RWPE1 (cell line): Measurements from ENCODE around the gene RAB28.

ENCODE experiments used
- CTCF ChIA-PET: fragments of 350-600 bp; sonication (Branson Sonifier 250); formaldehyde crosslinking; extraction: SDS; loops from one replicate; lab custom pipeline; 2021; lab: Yijun Ruan, JAX
- POLR2A ChIA-PET: fragments of 400-600 bp; formaldehyde crosslinking; extraction: SDS; loops from one replicate; lab custom pipeline; 2020; ENCODE audit warnings: antibody characterized with exemption; ENCODE audit not compliant: low non-redundant PET; lab: Yijun Ruan, JAX
- DNase-seq: peaks from one replicate; pipeline ENCODE4 v3.0.0; 2012; ENCODE audit warnings: low spot score
- H3K27ac ChIP-seq: fragments of 450-650 bp; 2 replicates; pipeline ENCODE4 v1.5.1; 2017
- TF ChIP-seq, protein P1 (sequence below): fragments of 450-650 bp; conservative IDR thresholded peaks from 2 replicates; pipeline ENCODE4 v1.5.1; 2017; ENCODE audit warnings: low read depth, mild to moderate bottlenecking

RAB28 gene

DNA sequence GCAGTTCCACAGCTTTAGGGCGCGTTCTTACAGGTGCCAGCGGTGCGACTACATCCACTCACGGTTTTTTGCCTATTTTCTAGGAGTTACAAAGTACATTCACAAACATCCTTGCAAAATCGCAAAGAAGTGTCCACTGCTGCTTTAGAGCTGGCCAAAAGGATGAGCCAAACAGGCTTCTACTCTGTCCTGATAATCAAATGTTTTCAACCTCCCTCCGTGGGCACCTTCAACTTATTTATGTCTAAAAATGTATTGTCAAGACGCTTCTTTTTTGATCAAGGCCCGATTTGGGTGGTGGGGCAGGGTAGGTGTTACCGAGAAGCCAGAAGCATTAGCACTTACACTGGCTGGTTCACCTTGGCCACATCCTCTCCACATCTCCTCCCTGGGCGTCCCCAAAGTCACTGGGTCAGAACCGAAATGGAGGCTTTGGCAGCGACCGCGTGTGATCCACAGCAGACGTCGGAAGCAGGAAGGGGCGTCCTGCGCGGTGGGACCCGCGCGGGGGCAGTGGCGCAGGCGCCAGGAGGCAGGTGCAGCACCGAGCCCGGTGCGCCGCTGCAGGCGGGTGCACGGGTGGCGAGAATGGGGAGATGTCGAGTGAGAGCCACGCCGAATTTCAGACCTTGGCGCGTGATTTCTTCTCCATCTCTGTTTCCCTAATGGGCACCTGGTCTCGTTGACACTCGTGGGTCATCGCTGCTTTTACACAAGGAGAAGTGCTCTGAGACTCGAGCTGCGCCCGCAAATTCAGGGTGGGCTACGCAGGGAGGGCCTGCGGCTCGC, 43.2 kb upstream of the RAB28 start:
- CTCF ChIA-PET = interaction anchor here (0.7 kb wide), 1 partner anchor 57 kb away, joined by 3 read pairs; no protein-coding TSS in a partner anchor
- no peak overlapping the region for H3K27ac ChIP-seq
- POLR2A ChIA-PET = no interaction called here
- TF ChIP-seq, protein P1, sequence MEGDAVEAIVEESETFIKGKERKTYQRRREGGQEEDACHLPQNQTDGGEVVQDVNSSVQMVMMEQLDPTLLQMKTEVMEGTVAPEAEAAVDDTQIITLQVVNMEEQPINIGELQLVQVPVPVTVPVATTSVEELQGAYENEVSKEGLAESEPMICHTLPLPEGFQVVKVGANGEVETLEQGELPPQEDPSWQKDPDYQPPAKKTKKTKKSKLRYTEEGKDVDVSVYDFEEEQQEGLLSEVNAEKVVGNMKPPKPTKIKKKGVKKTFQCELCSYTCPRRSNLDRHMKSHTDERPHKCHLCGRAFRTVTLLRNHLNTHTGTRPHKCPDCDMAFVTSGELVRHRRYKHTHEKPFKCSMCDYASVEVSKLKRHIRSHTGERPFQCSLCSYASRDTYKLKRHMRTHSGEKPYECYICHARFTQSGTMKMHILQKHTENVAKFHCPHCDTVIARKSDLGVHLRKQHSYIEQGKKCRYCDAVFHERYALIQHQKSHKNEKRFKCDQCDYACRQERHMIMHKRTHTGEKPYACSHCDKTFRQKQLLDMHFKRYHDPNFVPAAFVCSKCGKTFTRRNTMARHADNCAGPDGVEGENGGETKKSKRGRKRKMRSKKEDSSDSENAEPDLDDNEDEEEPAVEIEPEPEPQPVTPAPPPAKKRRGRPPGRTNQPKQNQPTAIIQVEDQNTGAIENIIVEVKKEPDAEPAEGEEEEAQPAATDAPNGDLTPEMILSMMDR = no peak
- no peak for DNase-seq

DNA sequence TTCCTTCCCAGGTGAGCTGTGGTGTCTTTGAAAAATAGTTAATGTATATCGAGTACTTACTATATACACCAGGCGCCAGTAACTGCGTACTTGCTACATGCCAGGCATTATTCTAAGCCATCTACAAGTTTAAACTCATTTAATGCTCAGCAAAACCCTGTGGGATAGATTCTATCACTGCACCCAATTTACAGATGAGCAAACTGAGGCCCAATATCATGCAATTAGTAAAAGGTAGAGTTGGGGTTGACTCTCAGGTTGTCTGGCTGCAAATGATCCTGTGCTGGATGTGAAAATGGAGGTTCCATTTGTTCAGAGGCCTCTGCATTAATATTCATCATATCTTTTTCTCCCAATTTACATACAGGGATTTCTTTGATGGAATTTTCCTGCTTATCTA, 42.5 kb upstream of the RAB28 start:
- TF ChIP-seq, protein P1 = no peak
- ChIA-PET CTCF (no interaction called here), POLR2A (no interaction called here)
- H3K27ac ChIP-seq = no peak overlapping the region
- DNase-seq = no peak

DNA sequence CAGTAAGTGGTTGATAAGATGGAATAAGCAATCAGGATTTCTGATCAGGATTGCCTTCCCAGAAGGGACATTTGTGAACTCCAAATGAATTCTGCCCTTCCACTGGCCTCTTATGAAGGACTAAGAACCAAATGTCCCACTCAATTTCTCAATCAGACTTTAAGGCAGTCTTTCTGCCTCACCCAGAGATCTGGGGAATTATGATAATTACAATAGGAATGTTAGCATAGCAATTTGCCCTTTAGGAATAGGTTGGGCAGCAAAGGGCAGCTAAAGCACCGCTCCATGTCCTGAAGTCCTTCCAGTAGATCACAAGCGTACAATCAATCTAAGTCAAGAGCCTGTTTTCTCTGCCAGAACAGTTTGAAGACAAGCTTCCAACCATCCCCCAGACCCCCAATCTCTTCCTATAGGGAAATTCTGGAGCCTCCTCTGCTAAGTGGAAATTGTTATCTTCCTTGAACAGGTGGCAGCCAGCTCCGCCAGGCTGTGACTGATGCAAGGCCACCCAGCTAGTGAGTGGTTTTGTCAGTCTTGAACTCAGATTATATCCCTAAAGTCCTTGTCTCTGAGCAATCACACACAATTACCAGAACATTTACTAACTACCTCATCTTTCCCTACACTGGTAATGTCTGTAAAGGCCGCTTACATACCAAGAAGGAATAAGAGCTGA, 41.6 kb upstream of the RAB28 start:
- POLR2A ChIA-PET = no interaction called here
- no peak for DNase-seq
- TF ChIP-seq, protein P1 = no peak
- H3K27ac ChIP-seq = no peak overlapping the region
- CTCF ChIA-PET = no interaction called here

- ChIA-PET CTCF (no interaction called here), POLR2A (no interaction called here)
- no peak overlapping the region for H3K27ac ChIP-seq
- TF ChIP-seq, protein P1 = no peak
- DNase-seq = no peak
These were observed 40.5 kb upstream of the RAB28 start for GRCh38 chr4:13524504-13525243.

DNA sequence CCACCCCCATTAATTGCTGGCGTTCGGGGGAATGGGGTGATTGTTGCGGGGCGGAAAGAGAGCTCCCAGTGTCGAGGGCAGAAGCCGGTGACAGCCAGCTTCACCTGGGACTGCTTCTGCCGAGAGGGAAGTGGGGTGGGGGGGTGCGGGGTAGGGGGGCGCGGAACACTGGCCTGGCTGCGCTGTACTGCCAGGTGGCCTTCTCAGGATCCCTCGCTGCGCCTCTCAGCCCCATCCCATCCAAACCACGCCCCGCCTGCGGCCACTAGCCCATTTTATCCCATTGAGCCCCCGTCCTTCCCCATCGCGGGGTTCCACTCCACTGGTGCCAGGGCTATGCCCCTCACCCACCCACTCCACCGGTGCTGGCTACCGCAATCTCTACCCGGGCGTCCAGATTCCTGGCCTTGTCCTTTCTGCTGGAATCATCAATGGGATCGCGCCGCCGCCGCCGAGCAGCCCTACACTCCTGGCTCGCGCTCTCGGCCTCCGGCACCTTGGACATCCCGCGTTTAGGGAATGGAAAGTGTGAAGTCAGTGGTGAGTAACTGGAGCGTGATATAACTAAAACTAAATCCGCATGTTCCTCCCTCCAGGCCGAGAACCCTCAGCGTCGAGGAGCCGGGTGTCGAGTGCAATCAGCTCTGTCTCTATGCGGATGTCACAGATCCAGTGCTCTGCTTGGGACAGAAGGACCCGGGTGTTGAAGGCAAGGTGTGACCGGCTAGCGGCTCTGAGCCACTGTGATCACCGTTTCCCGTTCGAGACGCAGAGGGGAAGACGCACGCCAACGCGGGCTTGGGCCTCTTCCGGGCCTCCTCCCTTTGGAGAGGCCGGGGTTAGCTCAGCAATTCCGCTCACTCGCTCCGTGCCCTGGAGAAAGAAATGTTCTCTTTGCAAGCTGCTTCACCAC, 39.7 kb upstream of the RAB28 start:
- no peak for DNase-seq
- TF ChIP-seq, protein P1 = no peak
- ChIA-PET POLR2A (no interaction called here), CTCF (no interaction called here)
- no peak overlapping the region for H3K27ac ChIP-seq

DNA sequence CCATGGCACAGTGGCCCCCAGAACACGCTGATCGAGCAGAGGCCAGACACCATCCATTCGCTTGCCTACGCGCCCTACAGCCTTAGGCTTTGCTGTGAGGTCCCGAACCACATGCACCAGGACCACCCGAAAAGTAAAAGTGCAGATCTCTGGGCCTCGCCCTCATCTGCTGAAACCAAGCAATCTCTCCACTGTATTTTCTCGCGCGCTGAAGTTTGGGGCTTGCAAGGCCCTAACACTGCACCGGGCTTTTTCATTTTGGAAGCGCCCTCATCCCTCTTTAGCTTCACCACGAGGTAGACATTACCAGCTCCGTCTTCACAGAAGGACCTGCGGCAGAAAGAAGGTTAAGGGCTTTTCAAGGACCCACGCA, 39.0 kb upstream of the RAB28 start:
- ChIA-PET POLR2A (no interaction called here), CTCF (no interaction called here)
- TF ChIP-seq, protein P1 = no peak
- no peak for DNase-seq
- H3K27ac ChIP-seq = no peak overlapping the region
